ENCODE results near the gene PCP4L1. TPM values are rescaled to one million over a fixed set of nuclear protein-coding genes. Genes with fewer than 3 reads are reported as not detected.

The PCP4L1 gene
- total RNA-seq, 2 donors from 2014 or later: 7.6 to 10.1 TPM

GRCh38 chr1:161216945-161217712, 41.4 kb upstream of the PCP4L1 start:
- TF ChIP-seq CTCF (IDR thresholded peaks at IDR 0.05) (no peak), POLR2AphosphoS5 (IDR thresholded peaks at IDR 0.05) (no peak), POLR2A (IDR thresholded peaks at IDR 0.05) (no peak)
- Histone ChIP-seq H3K27me3 (replicated peaks; ENCODE audit: insufficient read depth) (no peaks in the 10 kb centered on the region), H3K36me3 (peaks cover 8 to 18% of the 10 kb centered on the region in 2 donors), H3K9me3 (no peaks in the 10 kb centered on the region), H3K4me1 (replicated peaks) (no peaks in the 10 kb centered on the region), H3K27ac (no peak overlapping the region), H3K4me3 (no peak overlapping the region)
- 70% methylated on average over 7 of the region's 7 CpGs for WGBS
- DNase-seq (ENCODE audit: low spot score): no peak
- intact Hi-C loops (cut with DNase I): no loop called here

- intact Hi-C loops (cut with DNase I): no loop called here
- 73% methylated on average over 6 of the region's 6 CpGs for WGBS
- no peak for DNase-seq (ENCODE audit: low spot score)
These were observed 40.7 kb upstream of the PCP4L1 start for GRCh38 chr1:161217831-161218230.

GRCh38 chr1:161218301-161219077, 40.1 kb upstream of the PCP4L1 start:
- Histone ChIP-seq H3K27me3 (replicated peaks; ENCODE audit: insufficient read depth) (no peaks in the 10 kb centered on the region), H3K27ac (no peak overlapping the region), H3K4me3 (no peak overlapping the region), H3K4me1 (replicated peaks) (no peaks in the 10 kb centered on the region), H3K36me3 (peaks cover 2 to 4% of the 10 kb centered on the region in 2 donors), H3K9me3 (no peaks in the 10 kb centered on the region)
- TF ChIP-seq POLR2AphosphoS5 (IDR thresholded peaks at IDR 0.05): no peak
- TF ChIP-seq CTCF (IDR thresholded peaks at IDR 0.05): no peak
- no peak for TF ChIP-seq POLR2A (IDR thresholded peaks at IDR 0.05)
- DNase-seq (ENCODE audit: low spot score): no peak
- WGBS: 60% methylated on average over 8 of the region's 8 CpGs
- intact Hi-C loops (cut with DNase I): no loop called here

More at GRCh38 chr1:161217831-161218230, 40.7 kb upstream of the PCP4L1 start:
- Histone ChIP-seq H3K9me3 (no peaks in the 10 kb centered on the region), H3K27ac (no peak overlapping the region), H3K27me3 (replicated peaks; ENCODE audit: insufficient read depth) (no peaks in the 10 kb centered on the region), H3K4me1 (replicated peaks) (no peaks in the 10 kb centered on the region), H3K4me3 (no peak overlapping the region), H3K36me3 (peaks cover 8 to 11% of the 10 kb centered on the region in 2 donors)
- TF ChIP-seq POLR2AphosphoS5 (IDR thresholded peaks at IDR 0.05) (no peak), POLR2A (IDR thresholded peaks at IDR 0.05) (no peak)

- no peaks in the 10 kb centered on the region for H3K36me3 ChIP-seq
- H3K9me3 ChIP-seq: no peaks in the 10 kb centered on the region
- no peak overlapping the region for H3K4me3 ChIP-seq
- intact Hi-C loops (cut with DNase I): no loop called here
- TF ChIP-seq CTCF (IDR thresholded peaks at IDR 0.05) (no peak), POLR2A (IDR thresholded peaks at IDR 0.05) (no peak), POLR2AphosphoS5 (IDR thresholded peaks at IDR 0.05) (no peak)
- WGBS: 89% methylated on average over 5 of the region's 5 CpGs
- DNase-seq (ENCODE audit: low spot score): no peak
- H3K27ac ChIP-seq: no peak overlapping the region
- H3K27me3 ChIP-seq (replicated peaks; ENCODE audit: insufficient read depth): no peaks in the 10 kb centered on the region
- no peaks in the 10 kb centered on the region for H3K4me1 ChIP-seq (replicated peaks)
These were observed 39.3 kb upstream of the PCP4L1 start for GRCh38 chr1:161219078-161219892.

- intact Hi-C loops (cut with DNase I): no loop called here
- H3K4me3 ChIP-seq: no peak overlapping the region
- 81% methylated on average over 5 of the region's 5 CpGs for WGBS
These were observed 38.5 kb upstream of the PCP4L1 start for GRCh38 chr1:161220002-161220401.

More at GRCh38 chr1:161220002-161220401, 38.5 kb upstream of the PCP4L1 start:
- H3K4me1 ChIP-seq (replicated peaks): no peaks in the 10 kb centered on the region
- DNase-seq (ENCODE audit: low spot score): no peak
- no peaks in the 10 kb centered on the region for H3K36me3 ChIP-seq
- H3K27me3 ChIP-seq (replicated peaks; ENCODE audit: insufficient read depth): no peaks in the 10 kb centered on the region
- no peaks in the 10 kb centered on the region for H3K9me3 ChIP-seq
- H3K27ac ChIP-seq: no peak overlapping the region
- TF ChIP-seq POLR2AphosphoS5 (IDR thresholded peaks at IDR 0.05) (no peak), CTCF (IDR thresholded peaks at IDR 0.05) (no peak), POLR2A (IDR thresholded peaks at IDR 0.05) (no peak)

Measured in prostate gland (tissue), 2 donors.